Cerebellar cortex (tissue), 1 donor: ENCODE data around the gene GCAT.
"Not testable (repeated sequence)": the region's sequence is repeated elsewhere in the genome, so short reads cannot be mapped to it uniquely, and the experiment has no call there.

Experiments
- DNase-seq: peaks from one replicate; pipeline ENCODE4 v3.0.0-alpha.2; 2015; ENCODE audit warnings: low spot score

The GCAT gene

DNA sequence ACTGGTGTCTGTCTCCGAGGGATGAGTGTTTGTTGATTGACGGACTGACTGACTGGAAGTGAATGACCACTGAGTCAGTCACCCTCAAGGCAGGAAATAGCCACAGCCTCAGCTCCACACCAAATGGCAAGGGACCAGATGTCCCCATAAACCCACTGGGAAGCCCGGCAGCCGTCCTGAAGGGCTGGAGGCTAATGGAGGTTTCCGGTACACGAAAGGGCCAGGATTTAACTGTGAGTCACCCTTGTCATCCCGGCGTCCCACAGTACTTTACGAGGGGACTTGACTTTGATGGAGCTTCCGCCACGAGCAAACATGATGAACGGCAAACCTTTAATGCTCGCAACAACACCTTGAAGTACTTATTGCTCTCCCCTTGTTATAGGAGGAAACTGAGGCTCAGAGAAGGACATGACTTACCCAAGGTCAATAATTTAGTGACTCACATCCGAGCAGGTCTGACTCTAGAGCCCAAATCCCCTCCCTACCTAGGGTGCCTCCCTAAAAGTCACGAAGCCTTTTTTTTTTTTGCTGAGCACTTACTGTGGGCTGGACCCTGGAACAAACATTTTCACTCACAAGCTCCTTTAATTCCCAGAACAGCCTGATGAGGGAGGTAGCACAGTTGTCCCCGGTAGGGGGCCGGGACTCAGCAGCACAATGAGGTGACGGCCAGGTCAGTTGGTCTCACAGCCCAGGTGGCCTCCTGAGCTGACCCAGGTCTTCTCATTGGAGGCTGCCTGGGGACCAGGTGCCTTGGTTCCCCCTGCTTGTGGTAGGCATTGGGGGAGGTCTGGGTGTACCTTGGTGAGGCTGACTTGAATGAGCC is 25.2 kb upstream of the GCAT start:
- no peak for DNase-seq

DNA sequence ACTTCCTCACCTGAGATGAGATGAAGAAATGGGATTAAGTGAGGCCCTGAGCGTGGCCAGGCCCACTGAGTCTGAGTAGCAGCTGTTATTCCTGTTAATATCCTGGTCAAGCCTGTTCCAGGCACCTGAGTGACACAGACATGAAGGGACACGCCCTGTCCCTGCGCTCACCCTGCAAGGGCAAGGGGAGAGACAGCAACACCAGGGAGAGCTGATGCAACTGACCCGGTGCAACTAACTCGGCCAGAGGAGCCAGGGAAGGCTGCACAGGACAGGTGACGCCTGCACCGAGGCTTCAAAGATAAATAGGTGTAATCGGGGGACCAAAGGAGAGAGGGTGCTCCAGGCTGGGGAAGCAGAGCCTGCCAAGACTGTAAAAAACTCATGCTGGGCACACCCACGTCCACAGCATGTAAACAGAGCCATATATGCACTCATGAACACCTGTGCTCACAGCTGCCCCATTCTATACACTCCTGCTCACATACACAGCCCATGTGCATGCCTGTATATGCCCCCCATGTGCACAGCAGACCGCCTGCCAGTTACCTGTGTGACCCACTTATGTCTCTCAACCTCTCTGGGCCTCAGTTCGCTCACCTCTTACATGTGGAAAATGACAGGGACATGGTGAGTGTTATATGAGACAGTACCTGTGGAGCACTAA is 22.8 kb upstream of the GCAT start:
- DNase-seq: no peak

DNA sequence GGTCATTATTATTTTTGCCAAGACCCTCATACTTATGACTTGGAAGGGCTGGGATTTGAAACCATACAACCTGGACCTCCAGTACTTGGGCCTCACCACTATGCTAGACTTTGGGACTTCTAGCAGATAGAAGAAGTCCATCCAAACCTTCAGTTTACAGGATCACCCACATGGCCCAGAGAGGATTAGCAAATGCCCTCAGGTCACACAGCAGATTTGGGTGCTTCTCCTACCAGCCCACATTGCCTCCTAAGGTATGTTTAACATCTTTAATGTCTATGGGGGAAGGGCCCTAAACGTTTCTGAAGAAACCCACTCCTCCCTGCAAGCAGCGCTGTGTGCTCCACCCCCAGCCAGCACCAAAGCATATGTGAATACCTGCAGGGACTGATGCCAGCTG is 17.5 kb upstream of the GCAT start:
- no peak for DNase-seq

DNA sequence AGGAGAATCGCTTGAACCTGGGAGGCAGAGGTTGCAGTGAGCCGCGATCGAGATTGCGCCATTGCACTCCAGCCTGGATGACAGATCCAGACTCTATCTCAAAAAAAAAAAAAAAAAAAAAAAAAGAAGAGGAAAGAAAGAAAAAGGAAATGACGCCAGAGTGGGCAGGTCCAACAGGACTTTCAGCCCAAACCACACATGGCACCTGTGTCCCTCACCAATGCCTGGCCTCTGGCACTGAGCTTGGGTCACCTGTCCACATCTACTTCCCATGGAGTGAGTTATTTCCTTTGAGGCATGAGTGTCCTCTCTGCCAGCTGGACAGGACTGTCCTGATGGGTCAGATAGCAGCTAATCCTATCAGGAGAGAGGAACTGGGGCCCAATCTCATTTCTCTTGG is 15.2 kb upstream of the GCAT start:
- no peak for DNase-seq

DNA sequence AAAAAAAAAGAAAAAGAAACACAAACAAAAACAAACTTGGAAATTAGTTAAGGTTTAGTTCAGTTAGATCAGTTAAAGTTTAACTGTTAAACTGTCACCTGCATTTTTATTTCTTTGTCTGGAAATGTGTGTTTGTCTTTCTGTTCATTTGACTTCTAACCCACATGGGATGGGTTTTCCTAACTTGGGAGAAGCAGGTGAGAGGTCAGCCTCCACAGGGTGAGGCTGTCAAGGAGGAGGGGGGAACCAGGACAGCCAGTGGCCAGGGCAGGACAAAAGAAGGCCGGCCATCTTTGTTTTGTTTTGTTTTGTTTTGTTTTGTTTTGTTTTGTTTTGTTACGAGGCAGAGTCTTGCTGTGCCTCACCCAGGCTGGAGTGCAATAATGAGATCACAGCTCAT is 13.4 kb upstream of the GCAT start:
- DNase-seq: no peak

DNA sequence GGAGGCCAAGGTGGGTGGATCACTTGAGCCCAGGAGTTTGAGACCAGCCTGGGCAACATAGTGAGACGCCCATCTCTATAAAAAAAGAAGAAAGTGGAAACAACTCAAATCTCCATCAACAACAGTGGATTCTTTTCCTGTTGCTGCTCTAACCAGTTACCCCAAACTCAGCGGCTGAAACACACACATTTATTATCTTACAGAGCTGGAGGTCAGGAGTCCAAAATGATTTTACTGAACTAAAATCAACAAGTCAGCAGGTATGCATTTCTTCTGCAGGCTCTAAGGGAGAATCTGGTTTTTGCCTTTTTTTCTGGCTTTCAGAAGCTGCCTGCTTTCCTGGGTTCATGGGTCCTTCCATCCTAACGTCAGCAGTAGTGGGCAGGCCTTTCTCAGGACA is 11.7 kb upstream of the GCAT start:
- DNase-seq: no peak

DNA sequence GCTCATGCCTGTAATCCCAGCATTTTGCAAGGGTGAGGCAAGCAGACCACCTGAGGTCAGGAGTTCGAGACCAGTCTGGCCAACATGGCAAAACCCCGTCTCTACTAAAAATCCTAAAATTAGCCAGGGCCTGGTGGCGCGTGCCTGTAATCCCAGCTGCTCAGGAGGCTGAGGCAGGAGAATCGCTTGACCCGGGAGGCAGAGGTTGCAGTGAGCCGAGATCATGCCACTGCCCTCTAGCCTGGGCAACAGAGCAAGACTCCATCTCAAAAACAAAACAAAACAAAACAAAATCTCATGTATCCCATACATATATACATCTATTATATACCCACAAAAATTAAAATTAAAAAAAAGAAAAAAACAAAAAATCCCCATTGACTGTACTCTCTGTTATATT is 10.5 kb upstream of the GCAT start:
- not testable (repeated sequence) for DNase-seq

DNA sequence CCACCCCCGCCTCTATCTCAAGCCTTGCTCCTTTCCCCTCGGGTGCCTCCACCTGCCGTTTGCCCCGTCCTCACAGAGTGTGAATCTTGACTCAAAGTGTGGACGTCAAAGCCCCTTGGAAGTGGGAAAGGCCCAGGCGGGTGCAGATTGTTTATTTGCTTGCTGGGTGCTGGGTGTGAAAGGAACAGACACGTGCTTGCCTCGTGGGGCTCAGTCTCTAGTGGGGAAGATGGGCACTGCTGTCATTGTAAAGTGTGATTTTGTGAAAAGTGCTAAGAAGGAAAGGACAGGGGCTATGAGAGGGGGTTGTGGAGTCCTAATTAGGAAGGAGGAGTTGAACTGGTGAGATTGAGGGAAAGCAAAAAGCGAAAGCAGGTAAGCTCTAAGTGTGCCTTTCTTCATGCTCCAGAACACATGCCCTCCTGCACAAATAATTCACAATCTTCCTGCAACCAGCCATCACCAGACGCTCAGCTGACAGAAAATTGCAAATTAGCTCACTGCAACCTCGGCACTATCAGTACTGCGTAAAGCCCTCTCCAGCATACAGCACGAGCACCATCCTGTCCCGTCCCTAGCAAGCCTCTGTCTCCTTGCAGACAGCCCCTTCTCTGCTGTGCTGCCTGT is 9.7 kb upstream of the GCAT start:
- DNase-seq: no peak

DNA sequence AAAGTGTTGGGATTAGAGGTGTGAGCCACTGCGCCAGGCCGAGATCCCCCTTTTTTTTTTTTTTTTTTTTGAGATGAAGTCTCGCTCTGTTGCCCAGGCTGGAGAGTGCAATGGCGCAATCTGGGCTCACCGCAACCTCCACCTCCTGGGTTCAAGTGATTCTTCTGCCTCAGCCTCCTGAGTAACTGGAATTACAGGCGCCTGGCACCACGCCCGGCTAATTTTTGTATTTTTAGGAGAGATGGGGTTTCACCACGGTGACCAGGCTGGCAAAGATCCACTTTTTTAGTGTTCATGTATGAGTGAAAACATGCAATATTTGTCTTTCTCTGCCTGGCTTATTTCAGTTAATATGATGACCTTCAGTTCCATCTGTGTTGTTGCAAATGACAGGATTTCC is 7.8 kb upstream of the GCAT start:
- DNase-seq: not testable (repeated sequence)

DNA sequence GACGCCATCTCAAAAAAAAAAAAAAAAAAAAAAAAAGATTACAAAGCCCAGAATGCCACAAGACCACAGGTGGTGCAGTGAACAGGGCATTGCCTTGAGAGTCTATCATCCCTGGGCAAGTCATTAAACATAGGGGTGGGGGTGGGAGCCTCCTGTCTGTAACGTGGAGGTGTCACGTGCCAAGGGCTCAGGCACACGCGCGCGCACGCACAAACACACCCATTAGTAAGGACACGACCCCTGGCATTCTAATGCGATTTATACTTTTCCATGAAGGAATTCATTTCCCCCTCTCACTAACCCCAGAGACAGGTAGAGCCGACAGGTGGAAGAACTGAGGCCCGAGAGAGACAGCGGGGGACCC is 5.8 kb upstream of the GCAT start:
- DNase-seq: peak; percentile 39

DNA sequence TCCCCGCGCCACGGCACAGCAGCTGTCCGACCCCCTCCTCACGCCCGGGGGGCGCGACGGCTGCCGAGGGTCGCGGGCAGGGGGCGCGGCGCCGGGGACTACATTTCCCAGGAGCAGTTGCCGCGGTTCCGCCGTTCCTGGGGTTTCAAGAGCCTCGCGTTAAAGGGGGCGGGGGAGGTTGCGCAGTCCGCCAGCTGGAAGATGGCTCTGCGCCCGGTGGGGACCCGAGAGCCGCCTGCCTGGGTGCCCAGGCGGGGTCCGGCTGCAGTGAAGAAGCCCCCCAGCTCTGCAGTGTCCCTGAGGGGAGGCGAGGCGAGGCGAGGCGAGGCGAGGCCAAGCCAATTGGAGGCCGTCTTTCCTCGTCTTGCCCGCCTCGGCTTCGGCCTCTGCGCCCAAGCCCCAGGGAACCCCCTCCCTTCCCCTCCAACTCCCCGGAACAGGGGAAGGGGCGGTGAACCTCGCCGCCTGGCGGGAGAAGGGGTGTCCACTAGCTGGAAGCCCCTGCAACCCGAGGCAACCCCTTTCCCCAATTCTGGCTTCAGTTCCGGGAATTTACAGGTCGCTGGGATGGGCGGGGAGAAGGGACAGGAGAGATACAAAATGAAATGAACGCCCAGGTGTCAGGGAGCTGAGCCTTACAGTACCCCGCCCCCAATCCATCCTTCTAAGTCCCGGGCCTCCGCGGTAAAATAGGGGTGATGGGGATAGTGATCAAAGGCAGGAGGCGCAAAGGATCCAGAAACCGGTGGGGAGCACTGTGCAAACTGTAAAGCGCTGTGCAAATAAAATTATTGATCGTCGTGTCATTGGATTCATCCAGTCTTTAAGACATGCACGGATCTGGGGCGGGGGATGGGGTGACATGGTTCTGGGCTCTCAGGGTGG is 5.2 kb upstream of the GCAT start:
- peak; percentile 76 for DNase-seq

DNA sequence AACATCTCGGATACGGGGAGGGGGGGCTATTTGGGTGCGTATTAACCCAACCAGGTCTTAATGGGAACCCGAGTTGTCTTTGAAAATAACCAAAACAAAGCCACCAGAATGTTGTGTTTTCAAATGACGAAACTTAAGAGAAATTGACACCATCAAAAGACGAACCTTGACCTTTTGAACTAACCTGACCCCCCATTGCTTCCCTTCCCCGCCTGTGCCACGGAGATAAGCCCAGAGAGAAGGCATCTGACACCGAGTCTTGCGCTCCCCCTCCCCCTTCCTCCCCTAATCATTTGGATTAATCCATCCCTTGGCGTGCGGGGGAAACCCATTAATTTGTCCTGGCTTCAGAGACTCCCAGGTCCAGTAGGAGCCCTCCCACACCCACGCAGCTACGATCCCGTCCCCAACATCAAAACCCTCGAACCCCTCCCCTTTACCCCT is 4.5 kb upstream of the GCAT start:
- no peak for DNase-seq

DNA sequence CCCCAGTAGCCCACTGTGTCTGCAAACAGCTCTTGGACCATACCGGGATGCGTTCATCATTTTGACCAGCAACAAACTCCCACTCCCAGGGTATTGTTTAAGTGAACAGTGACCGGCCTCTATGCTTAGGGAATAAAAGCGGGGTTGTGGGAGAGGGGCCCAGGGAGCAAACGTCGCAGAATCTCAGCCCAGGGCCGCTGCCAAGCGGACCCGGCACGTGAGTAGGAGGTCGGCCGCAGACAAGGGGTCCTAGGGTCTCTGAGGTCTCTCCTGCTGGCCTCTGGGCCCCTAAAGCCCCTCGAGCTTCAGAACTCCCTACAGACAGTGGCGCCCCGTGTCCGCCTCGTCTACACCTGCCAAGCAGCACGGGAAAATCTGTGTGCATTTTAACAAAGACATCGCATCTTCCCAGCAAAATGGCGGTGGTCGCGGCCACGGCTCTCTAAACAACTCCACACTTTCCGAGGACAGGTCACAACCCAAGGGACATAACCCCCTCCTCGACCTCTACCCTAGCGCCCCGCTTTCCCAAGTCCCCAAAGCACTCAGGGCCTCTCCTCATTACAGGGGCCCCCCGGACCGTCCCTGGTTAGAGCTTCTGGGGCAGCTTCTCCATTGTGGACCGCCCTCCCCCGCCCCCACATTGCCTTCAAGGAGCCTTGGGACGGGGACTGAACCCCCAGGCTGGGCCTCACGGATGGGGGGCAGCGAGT is 3.9 kb upstream of the GCAT start:
- no peak for DNase-seq

DNA sequence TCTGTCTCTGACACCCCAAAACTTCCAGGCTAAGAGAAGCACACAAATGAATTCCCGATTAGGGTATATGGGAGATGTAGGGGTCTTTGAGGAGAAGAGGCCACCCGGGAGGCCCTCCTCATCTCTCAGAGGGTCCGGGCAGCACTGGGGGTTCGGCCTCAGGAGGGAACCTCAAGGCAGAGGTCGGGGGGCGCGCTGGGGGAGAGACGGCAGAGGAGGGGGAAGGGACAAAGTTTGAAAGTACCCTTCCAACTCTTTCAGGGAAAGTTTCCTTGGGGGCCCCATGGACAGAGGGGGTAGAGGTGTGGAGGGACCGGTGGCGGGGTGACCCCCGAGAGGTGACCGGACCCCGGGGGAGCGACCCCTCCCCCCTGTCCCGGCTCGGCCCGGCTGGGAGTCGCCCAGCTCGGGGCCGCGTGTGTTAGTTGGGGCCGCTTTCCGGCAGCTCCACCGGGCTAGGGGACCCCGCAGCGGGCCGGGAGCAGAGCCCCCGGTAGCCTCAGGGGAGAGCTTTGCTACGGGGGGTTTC is 3.3 kb upstream of the GCAT start:
- DNase-seq: no peak

DNA sequence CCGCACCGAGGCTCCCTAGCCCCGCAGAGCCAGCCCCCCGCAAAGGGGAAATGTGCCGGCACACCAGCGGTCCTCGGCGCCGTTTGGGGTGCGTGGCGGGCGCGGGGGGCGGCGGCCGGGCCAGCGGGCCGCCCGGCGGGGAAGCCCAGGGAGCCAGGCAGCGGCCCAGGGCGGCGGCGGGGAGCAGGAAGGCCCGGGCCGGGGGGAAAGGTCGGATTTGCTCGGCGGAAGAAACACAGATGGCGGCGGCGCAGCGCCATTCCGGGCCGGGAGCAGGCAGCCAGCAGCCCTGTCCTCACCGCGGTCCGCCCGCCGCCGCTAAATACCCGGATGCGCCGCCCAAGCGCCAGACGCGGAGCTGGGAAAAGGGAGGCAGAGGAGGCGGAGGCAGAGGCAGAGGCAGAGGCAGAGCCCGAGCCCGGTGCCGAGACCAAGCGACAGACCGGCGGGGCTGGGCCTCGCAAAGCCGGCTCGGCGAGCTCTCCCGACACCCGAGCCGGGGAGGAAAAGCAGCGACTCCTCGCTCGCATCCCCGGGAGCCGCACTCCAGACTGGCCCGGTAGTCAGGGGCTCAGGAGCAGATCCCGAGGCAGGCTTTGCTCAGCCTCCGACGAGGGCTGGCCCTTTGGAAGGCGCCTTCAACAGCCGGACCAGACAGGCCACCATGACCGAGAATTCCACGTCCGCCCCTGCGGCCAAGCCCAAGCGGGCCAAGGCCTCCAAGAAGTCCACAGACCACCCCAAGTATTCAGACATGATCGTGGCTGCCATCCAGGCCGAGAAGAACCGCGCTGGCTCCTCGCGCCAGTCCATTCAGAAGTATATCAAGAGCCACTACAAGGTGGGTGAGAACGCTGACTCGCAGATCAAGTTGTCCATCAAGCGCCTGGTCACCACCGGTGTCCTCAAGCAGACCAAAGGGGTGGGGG is 2.6 kb upstream of the GCAT start:
- DNase-seq: peak; percentile 84

DNA sequence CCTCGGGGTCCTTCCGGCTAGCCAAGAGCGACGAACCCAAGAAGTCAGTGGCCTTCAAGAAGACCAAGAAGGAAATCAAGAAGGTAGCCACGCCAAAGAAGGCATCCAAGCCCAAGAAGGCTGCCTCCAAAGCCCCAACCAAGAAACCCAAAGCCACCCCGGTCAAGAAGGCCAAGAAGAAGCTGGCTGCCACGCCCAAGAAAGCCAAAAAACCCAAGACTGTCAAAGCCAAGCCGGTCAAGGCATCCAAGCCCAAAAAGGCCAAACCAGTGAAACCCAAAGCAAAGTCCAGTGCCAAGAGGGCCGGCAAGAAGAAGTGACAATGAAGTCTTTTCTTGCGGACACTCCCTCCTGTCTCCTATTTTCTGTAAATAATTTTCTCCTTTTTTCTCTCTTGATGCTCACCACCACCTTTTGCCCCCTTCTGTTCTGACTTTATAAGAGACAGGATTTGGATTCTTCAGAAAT is 1.9 kb upstream of the GCAT start:
- DNase-seq: no peak

DNA sequence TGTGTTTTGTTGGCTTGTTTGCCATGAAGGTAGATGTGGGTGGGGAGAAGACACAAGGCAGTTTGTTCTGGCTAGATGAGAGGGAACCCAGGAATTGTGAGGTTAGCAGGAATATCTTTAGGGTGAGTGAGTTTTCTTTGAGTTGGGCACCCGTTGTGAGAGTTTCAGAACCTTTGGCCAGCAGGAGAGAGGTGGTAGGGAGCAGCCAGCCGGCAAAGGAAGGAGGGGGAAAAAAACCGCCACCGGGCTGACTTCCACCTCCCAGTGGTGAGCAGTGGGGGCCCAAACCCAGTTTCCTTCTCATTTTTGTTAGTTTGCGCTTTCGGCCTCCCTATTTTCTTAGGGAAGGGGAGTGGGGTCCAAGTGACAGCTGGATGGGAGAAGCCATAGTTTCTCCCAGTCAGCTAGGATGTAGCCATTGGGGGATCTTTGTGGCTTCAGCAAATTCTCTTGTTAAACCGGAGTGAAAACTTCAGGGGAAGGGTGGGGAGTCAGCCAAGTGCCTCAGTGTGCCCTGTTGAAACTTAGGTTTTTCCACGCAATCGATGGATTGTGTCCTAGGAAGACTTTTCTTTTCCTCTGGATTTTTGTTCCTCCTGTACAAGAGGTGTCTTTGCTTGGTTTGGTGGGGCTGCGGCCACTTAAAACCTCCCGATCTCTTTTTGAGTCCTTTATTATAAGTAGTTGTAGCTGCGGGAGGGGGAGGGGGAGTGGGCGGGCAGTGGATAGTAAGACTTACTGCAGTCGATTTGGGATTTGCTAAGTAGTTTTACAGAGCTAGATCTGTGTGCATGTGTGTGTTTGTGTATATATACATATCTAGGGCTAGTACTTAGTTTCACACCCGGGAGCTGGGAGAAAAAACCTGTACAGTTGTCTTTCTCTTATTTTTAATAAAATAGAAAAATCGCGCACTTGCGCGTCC is 1.1 kb upstream of the GCAT start:
- peak; percentile 44 for DNase-seq

DNA sequence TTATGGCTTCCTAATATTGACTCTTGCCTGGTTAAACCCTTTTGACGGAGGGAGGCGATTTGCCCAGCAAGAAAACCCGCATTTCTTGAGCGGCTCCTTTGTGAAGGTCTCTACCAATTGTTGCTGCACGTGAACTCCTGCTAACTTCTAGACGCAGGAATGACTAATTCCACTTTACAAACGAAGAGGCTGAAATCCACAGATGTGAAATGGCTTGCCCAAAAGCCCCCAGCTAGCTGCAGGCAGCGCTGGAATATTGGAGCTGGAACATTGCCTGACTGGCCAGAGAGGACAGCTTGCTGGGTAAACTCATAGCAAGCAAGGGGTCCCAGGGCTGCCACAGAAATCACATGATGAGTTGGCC is 542 bp downstream of the GCAT start:
- no peak for DNase-seq
